ENCODE results near the gene LDLRAD3. TPM values are rescaled to one million over a fixed set of nuclear protein-coding genes. Genes with fewer than 3 reads are reported as not detected.
"Not testable (repeated sequence)": the region's sequence is repeated elsewhere in the genome, so short reads cannot be mapped to it uniquely, and the experiment has no call there.

LDLRAD3 gene
- total RNA-seq, 1 donor: 3.1 TPM

DNA sequence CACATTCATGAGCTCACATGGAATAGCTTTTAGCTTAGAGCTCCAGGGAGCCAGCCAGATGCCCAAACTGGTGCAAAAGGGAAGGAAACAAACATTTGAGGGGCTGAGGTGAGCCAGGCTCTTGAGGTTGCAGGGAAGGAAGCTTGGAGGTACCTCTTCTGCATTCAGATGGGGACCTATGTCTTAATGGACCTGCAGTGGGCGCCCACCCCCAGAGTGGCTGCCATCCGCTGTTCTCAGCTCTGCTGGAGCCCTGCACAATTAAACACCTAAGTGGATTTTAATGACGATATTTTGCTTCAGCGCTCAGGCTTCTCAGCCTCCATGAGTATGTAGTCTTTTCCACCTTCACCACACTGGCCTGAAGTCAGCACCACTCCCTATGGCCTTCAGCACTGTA lies 100.8 kb downstream of the LDLRAD3 start:
- Histone ChIP-seq H3K27me3 (ENCODE audit: insufficient read depth, low read length) (no peaks in the 10 kb centered on the region), H3K9me3 (ENCODE audit: low read depth, low read length) (no peaks in the 10 kb centered on the region), H3K4me3 (ENCODE audit: low read length) (no peak overlapping the region), H3K4me1 (ENCODE audit: insufficient read depth, low read length) (no peaks in the 10 kb centered on the region)

DNA sequence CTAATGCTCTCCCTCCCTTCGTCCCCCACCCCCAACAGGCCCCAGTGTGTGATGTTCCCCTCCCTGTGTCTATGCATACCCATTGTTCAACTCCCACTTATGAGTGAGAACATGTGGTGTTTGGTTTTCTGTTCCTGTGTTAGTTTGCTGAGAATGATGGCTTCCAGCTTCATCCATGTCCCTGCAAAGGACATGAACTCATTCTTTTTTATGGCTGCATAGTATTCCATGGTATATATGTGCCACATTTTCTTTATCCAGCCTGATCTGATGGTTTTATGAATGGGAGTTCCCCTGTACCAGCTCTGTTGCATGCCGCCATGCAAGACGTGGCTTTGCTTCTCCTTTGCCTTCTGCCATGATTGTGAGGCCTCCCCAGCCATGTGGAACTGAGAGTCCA lies 102.1 kb downstream of the LDLRAD3 start:
- H3K4me3 ChIP-seq (ENCODE audit: low read length); H3K9me3 ChIP-seq (ENCODE audit: low read depth, low read length); H3K4me1 ChIP-seq (ENCODE audit: insufficient read depth, low read length); H3K27me3 ChIP-seq (ENCODE audit: insufficient read depth, low read length): not testable (repeated sequence)

DNA sequence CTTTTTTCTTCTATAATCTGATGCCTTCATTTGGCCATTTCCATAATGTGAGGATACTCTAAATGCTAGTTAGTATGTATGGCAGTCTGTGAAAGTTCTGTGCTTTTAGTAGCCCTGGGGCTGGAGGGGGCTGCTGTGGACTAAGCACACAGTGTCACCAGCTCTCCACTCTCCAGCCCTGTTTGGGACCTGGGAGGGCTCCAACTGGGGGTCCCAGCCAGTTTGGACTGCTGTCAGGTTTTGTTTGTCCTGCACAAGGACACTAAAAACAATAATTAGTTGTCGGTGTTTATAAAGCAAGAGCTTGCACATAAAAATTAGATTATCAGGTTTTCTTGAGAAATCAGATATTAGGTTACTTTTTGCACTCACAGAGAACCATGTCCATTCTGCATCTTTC lies 103.1 kb downstream of the LDLRAD3 start:
- H3K4me1 ChIP-seq (ENCODE audit: insufficient read depth, low read length): no peaks in the 10 kb centered on the region
- no peaks in the 10 kb centered on the region for H3K27me3 ChIP-seq (ENCODE audit: insufficient read depth, low read length)
- H3K4me3 ChIP-seq (ENCODE audit: low read length): no peak overlapping the region
- no peaks in the 10 kb centered on the region for H3K9me3 ChIP-seq (ENCODE audit: low read depth, low read length)

DNA sequence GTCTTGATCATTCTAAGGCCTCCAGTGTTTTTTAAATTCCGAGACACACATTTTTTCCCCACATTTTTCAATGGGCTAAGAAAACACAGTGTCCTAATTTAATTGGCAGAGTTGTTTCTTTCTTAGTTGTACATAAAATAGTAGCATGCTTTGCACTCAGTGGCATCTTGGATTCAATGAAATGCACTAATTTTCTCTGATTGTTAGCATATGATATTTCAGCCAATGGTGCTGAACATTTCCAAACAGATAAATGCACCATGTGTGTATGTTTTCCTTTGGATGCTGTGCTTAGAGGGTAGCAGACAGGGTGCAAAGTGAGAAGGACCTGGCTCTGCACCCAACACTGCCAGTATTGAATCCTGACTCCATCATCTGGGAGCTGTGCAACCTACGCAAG lies 103.5 kb downstream of the LDLRAD3 start:
- no peaks in the 10 kb centered on the region for H3K9me3 ChIP-seq (ENCODE audit: low read depth, low read length)
- no peaks in the 10 kb centered on the region for H3K27me3 ChIP-seq (ENCODE audit: insufficient read depth, low read length)
- H3K4me3 ChIP-seq (ENCODE audit: low read length): no peak overlapping the region
- no peaks in the 10 kb centered on the region for H3K4me1 ChIP-seq (ENCODE audit: insufficient read depth, low read length)

DNA sequence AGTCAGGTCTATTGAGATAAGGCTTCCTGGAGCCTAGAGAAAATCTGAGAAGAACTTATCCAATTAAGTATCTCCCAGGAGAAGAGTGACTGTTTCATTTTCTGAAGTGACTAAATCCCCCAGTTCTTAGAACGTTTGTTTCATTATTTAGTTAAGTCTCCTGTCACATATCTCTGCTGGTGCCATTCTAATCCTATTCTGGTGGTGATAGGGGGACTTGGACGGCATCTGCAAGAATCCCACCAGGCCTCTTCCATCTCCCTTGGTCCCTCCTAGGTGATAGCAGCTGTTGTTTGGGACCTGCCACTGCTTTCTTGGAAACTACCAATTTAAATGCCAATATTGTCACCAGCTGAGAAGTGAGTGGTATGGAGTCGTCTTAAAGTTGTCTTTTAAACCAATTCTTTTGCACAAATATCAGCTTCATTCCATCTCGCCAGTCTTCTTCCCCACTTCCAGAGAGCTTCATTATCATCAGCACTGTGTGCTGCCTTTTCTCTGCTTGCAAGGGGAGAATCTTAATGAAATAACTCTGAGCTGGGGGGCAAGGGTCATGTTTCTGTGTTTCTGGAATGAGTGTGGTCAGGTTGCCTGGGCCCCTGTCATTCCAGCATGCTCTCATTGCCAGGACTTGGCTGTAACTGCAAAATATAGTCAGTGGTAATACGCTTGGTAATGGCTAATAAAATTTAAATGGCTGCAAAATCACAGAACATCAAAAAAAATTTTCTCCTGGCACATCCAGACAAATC lies 104.8 kb downstream of the LDLRAD3 start:
- H3K4me3 ChIP-seq (ENCODE audit: low read length): no peak overlapping the region

DNA sequence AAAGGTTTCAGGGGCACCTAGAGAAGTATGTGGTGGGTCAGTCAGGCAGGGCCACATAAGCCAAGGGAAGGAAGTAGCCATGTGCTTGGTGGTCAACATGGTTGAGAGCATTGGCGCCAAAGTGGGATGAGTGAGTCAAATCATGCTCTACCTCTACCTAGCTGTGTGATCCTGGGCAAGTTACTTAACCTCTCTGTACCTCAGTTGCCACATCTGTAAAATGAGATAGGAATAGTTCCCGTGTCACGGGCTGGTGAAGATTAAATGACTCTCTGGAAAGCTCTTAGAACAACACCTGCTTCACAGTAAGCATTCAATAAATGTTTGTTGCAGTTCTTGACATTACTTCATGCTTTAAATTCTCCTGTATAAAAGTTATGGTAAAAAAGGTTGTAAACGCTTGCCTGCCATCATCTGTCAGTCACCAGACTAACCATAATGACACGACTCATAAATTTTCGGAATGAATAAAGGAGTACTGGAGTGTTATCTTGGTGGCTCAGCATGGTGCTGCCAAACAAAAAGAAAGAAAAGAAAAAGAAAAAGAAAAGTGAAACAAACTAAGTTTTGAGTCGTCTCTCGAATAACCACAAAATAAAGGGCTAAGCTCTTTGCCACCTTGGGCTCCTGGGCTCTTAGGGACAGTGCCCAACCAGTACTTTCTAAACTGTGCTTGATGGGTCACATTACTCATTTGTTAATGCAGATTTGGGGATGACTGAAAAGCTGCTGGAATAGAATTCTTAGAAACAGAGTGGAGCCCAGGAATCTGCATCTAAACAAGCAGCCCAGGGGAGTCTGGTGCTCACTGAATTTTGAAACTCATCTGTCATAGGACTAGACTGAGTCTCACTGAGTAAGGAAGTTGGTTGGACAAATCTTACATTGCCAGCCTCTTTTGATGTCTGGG lies 107.6 kb downstream of the LDLRAD3 start:
- Histone ChIP-seq H3K27me3 (ENCODE audit: insufficient read depth, low read length) (no peaks in the 10 kb centered on the region), H3K9me3 (ENCODE audit: low read depth, low read length) (no peaks in the 10 kb centered on the region), H3K4me1 (ENCODE audit: insufficient read depth, low read length) (no peaks in the 10 kb centered on the region), H3K4me3 (ENCODE audit: low read length) (no peak overlapping the region)

More for the DNA sequence above, 104.8 kb downstream of the LDLRAD3 start:
- Histone ChIP-seq H3K9me3 (ENCODE audit: low read depth, low read length) (no peaks in the 10 kb centered on the region), H3K27me3 (ENCODE audit: insufficient read depth, low read length) (no peaks in the 10 kb centered on the region), H3K4me1 (ENCODE audit: insufficient read depth, low read length) (no peaks in the 10 kb centered on the region)

DNA sequence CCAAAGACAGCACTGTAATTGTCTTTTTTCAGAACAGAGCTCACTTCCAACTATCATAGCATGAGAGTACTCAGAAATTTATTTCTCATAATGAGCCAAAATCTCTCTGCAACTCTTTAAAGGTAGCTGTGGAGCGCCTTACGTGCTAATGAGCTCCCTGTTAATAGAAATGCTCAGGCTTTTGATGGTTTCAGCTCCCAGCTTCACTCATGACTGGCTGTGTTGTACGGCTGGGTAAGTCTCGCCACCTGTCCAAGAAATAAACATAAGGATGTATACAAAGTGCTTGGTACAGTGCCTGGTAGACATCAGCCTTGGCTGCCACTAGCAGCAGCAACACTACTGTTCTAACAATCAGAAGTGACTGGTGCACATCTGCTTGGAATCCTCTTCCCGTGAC lies 109.4 kb downstream of the LDLRAD3 start:
- no peaks in the 10 kb centered on the region for H3K4me1 ChIP-seq (ENCODE audit: insufficient read depth, low read length)
- H3K9me3 ChIP-seq (ENCODE audit: low read depth, low read length): no peaks in the 10 kb centered on the region
- no peak overlapping the region for H3K4me3 ChIP-seq (ENCODE audit: low read length)
- no peaks in the 10 kb centered on the region for H3K27me3 ChIP-seq (ENCODE audit: insufficient read depth, low read length)

DNA sequence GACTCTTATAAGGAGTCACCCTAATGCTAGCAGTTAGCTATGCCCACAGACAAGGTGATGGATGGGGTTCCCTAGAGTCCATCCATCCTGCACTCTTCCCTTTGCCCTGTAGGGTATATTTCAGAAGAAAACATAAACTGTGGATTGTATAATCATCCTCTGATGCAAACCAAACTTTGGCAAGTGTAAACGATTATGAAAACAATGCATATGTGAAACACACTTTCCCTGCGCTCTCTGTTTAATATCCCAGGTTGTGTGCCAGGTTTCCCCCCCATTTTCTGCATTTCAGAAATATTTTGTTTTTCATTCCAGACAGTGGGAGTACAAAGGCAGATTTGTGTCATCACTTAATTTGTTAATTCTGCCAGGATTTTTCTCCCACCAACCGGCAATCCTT lies 110.0 kb downstream of the LDLRAD3 start:
- Histone ChIP-seq H3K4me3 (ENCODE audit: low read length) (no peak overlapping the region), H3K27me3 (ENCODE audit: insufficient read depth, low read length) (no peaks in the 10 kb centered on the region), H3K9me3 (ENCODE audit: low read depth, low read length) (no peaks in the 10 kb centered on the region), H3K4me1 (ENCODE audit: insufficient read depth, low read length) (no peaks in the 10 kb centered on the region)

DNA sequence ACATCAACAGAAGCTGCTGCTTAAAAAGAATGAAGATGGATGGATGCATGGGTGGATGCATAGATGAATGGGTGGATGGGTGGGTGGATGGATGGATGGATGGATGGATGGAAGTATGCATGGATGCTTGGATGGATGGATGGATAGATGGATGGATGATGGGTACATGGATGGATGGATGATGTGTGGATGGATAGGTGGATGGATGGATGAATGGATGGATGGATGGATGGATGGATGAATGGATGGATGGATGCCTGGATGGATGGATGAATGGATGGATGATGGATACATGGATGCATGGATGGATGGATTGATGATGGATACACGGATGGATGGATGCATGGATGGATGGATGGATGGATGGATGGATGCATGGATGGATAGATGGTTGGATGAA lies 110.8 kb downstream of the LDLRAD3 start:
- no peaks in the 10 kb centered on the region for H3K4me1 ChIP-seq (ENCODE audit: insufficient read depth, low read length)
- H3K9me3 ChIP-seq (ENCODE audit: low read depth, low read length): no peaks in the 10 kb centered on the region
- H3K27me3 ChIP-seq (ENCODE audit: insufficient read depth, low read length): no peaks in the 10 kb centered on the region
- H3K4me3 ChIP-seq (ENCODE audit: low read length): no peak overlapping the region

DNA sequence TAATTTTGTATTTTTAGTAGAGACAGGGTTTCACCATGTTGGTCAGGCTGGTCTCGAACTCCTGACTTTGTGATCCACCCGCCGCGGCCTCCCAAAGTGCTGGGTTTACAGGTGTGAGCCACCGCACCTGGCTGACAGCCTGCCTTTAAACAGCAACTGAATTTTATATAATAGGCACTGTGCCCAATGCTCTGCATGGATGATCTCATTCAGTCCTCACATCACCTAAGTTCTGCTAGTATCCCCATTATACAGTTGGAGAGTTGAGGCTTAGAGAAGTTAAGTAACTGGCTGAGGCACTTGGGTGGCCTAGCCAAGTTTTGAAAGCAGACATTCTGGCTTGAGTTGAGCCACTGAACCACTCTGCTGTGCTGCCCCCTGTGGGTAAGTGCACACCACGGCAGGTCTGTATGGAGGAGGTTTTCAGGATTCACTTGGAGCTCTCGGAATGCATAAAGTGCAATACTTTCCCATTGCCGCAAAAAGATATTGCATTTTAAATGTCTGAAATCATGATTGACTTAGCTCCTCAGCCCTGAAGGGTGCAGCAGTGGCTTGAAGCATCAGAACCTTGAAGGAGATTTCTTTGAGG lies 112.4 kb downstream of the LDLRAD3 start:
- no peak overlapping the region for H3K4me3 ChIP-seq (ENCODE audit: low read length)
- peaks cover 9% of the 10 kb centered on the region for H3K4me1 ChIP-seq (ENCODE audit: insufficient read depth, low read length)
- no peaks in the 10 kb centered on the region for H3K27me3 ChIP-seq (ENCODE audit: insufficient read depth, low read length)

DNA sequence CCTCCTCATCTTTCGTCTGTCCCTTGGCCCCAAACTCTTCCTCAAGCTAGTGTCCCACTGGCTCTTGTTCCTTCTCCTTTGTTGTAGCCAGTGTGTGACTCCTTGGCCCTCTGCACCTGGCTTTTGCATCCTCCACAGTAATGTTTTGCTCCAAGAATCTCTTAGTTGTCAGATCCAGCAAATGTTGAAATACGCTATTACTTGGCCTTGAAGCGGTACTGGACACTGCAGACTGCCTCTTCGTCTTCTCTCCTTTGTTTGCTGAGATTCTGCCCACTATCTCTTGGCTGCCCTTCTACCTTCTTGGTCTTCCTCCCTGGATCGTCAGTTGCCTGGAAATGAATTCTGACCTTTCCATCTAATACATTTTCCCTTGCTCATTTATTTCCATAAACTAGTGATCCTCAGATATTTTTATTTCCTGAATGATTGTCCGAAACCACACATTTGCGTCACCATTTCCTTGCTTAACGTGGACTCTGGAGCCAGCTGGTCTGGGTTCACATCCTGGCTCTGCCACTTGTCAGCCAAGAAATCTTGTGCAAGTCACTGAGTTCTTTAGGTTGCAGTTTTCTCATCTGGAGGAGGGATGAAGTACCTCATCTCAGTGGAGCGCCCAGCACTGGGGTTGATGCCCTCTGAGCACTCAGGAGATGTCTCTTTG lies 113.6 kb downstream of the LDLRAD3 start:
- peaks cover 9% of the 10 kb centered on the region for H3K4me1 ChIP-seq (ENCODE audit: insufficient read depth, low read length)

More for the DNA sequence above, 112.4 kb downstream of the LDLRAD3 start:
- H3K9me3 ChIP-seq (ENCODE audit: low read depth, low read length): no peaks in the 10 kb centered on the region

DNA sequence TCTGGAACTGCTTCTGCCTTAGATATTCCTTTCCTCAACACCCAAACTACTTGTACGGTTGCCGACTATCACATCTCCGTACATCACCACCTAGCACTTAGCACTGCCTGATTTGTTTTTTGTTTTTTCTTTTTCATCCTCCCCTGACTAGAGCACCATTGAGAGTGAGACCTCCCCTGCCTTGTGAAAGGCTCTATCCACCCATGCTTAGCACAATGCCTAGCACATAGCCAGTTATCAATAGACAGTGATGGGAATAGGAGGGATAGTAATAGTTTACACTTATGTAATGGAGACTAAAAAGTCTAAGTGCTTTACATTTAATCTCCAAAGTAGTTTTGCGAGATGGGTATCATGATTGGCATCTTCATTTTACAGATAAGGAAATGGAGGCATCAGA lies 115.8 kb downstream of the LDLRAD3 start:
- peaks cover 9% of the 10 kb centered on the region for H3K4me1 ChIP-seq (ENCODE audit: insufficient read depth, low read length)
- no peak overlapping the region for H3K4me3 ChIP-seq (ENCODE audit: low read length)
- H3K27me3 ChIP-seq (ENCODE audit: insufficient read depth, low read length): no peaks in the 10 kb centered on the region
- H3K9me3 ChIP-seq (ENCODE audit: low read depth, low read length): no peaks in the 10 kb centered on the region

More for the DNA sequence above, 113.6 kb downstream of the LDLRAD3 start:
- no peaks in the 10 kb centered on the region for H3K9me3 ChIP-seq (ENCODE audit: low read depth, low read length)
- no peaks in the 10 kb centered on the region for H3K27me3 ChIP-seq (ENCODE audit: insufficient read depth, low read length)
- no peak overlapping the region for H3K4me3 ChIP-seq (ENCODE audit: low read length)

DNA sequence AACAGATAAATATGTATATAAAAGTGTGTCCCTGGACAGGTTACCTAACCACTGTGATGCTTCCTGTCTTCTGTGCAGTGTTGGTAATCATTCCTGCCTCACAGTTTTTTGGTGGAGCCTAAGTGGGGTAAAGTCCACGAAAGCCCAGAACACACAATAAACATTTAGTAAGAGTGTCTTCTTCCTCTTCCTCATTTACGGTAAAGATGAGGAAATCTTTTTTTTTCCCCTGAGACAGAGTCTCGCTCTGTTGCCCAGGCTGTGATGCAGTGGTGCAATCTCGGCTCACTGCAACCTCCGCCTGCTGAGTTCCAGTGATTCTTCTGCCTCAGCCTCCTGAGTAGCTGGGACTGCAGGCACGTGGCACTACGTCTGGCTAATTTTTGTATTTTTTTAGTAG lies 117.1 kb downstream of the LDLRAD3 start:
- Histone ChIP-seq H3K9me3 (ENCODE audit: low read depth, low read length) (no peaks in the 10 kb centered on the region), H3K4me3 (ENCODE audit: low read length) (no peak overlapping the region), H3K27me3 (ENCODE audit: insufficient read depth, low read length) (no peaks in the 10 kb centered on the region), H3K4me1 (ENCODE audit: insufficient read depth, low read length) (peaks cover 9% of the 10 kb centered on the region)

DNA sequence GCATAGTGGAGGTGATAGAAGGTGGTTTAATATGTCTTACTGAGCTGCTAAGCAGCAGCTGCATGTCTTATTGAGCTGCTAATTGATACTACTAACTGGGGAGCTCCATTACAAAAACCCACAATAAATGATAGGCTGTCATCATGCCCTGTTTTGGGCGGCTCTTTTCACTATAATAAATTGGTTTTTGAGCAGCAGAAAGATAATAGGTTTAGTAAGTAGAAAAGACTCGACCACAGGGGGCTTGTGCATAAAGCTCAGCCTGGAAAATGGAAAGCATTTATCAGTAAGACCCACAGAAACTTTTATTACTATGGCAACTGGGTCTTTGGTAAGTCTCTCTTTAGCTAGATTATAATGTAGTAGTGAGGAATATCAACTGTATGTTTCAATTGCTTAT lies 117.6 kb downstream of the LDLRAD3 start:
- Histone ChIP-seq H3K4me1 (ENCODE audit: insufficient read depth, low read length) (peaks cover 9% of the 10 kb centered on the region), H3K27me3 (ENCODE audit: insufficient read depth, low read length) (no peaks in the 10 kb centered on the region), H3K4me3 (ENCODE audit: low read length) (no peak overlapping the region), H3K9me3 (ENCODE audit: low read depth, low read length) (no peaks in the 10 kb centered on the region)

Data from mononuclear cell (primary cell).